Neural cell (in vitro differentiated cells): ENCODE data around the gene ROR1. TPM values are rescaled to one million over a fixed set of nuclear protein-coding genes. Genes with fewer than 3 reads are reported as not detected.

ENCODE experiments used
- H2AFZ ChIP-seq: fragments of 200-600, 300-800 bp; sonication (generic), shearing (Covaris generic); 2 replicates; pipeline ENCODE4 v1.6.0; 2014; ENCODE audit warnings: low read depth, mild to moderate bottlenecking, antibody characterized with exemption, low read length, moderate library complexity
- H3F3A ChIP-seq: fragments of 200-600 bp; shearing (Covaris generic); 2 replicates; pipeline ENCODE4 v1.6.1; 2016; ENCODE audit warnings: mild to moderate bottlenecking, moderate library complexity, mixed read lengths, antibody characterized with exemption, low read length; ENCODE audit not compliant: insufficient read depth, poor library complexity, severe bottlenecking
- H3K27ac ChIP-seq: fragments of 200-600, 300-800 bp; sonication (generic), shearing (Covaris generic); 2 replicates; pipeline ENCODE4 v1.5.1; 2014; ENCODE audit warnings: mild to moderate bottlenecking, low read length, moderate library complexity
- H3K27me3 ChIP-seq: fragments of 300-800, 200-600 bp; sonication (generic), shearing (Covaris generic); 2 replicates; pipeline ENCODE4 v1.6.0; 2014; ENCODE audit warnings: mild to moderate bottlenecking, low read depth, low read length, moderate library complexity; ENCODE audit not compliant: insufficient read depth
- H3K36me3 ChIP-seq: fragments of 300-800, 200-600 bp; sonication (generic), shearing (Covaris generic); 2 replicates; pipeline ENCODE4 v1.5.1; 2014; ENCODE audit warnings: mild to moderate bottlenecking, antibody characterized with exemption, low read length, moderate library complexity; ENCODE audit not compliant: insufficient read depth
- H3K4me2 ChIP-seq: fragments of 300-800, 200-600 bp; sonication (generic), shearing (Covaris generic); 2 replicates; pipeline ENCODE4 v1.6.0; 2014; ENCODE audit warnings: mild to moderate bottlenecking, low read length
- H3K4me3 ChIP-seq: fragments of 300-800, 200-600 bp; sonication (generic), shearing (Covaris generic); 2 replicates; pipeline ENCODE4 v1.5.1; 2014; ENCODE audit warnings: mild to moderate bottlenecking, low read length, moderate library complexity
- H3K79me2 ChIP-seq: fragments of 200-600 bp; shearing (Covaris generic); replicated peaks from 2 replicates; pipeline ENCODE4 v1.6.0; 2014; ENCODE audit warnings: mild to moderate bottlenecking, low read length, moderate library complexity; ENCODE audit not compliant: insufficient read depth
- H3K9ac ChIP-seq: fragments of 300-800, 200-600 bp; sonication (generic), shearing (Covaris generic); 2 replicates; pipeline ENCODE4 v1.6.1; 2016; ENCODE audit warnings: mild to moderate bottlenecking, low read length, mixed read lengths
- H3K9me2 ChIP-seq: fragments of 200-600 bp; shearing (Covaris generic); 2 replicates; pipeline ENCODE4 v1.6.1; 2016; ENCODE audit warnings: mild to moderate bottlenecking, low read length, mixed read lengths; ENCODE audit not compliant: insufficient read depth
- H3K9me3 ChIP-seq: fragments of 200-600, 300-800 bp; sonication (generic), shearing (Covaris generic); 2 replicates; pipeline ENCODE4 v1.6.1; 2016; ENCODE audit warnings: mild to moderate bottlenecking, mixed run types, low read length, moderate library complexity, mixed read lengths
- H4K20me1 ChIP-seq: fragments of 200-600 bp; shearing (Covaris generic); 2 replicates; pipeline ENCODE4 v1.6.1; 2016; ENCODE audit warnings: mild to moderate bottlenecking, mixed run types; ENCODE audit not compliant: insufficient read depth
- EP300 ChIP-seq: fragments of 450-650 bp; conservative IDR thresholded peaks from 2 replicates; pipeline ENCODE4 v1.6.1; 2014; ENCODE audit warnings: antibody characterized with exemption, mild to moderate bottlenecking, moderate library complexity; ENCODE audit not compliant: poor library complexity, severe bottlenecking
- EZH2 ChIP-seq: fragments of 200-600, 300-800 bp; shearing (Covaris generic), sonication (generic); IDR thresholded peaks from 2 replicates; pipeline ENCODE4 v1.6.1; 2014; ENCODE audit warnings: antibody characterized with exemption, low read length, borderline replicate concordance, mild to moderate bottlenecking; ENCODE audit not compliant: insufficient read depth, poor library complexity, severe bottlenecking
- MXI1 ChIP-seq: fragments of 450-650 bp; conservative IDR thresholded peaks from 2 replicates; pipeline ENCODE4 v1.6.1; 2014; ENCODE audit warnings: antibody characterized with exemption, mild to moderate bottlenecking; ENCODE audit not compliant: poor library complexity, severe bottlenecking
- POLR2AphosphoS5 ChIP-seq: IDR thresholded peaks from 2 replicates; pipeline ENCODE4 v1.6.1; 2012
- RAD21 ChIP-seq: fragments of 450-650 bp; conservative IDR thresholded peaks from 2 replicates; pipeline ENCODE4 v1.6.1; 2014; ENCODE audit warnings: antibody characterized with exemption, mild to moderate bottlenecking, moderate library complexity
- SMC3 ChIP-seq: fragments of 450-650 bp; conservative IDR thresholded peaks from 2 replicates; pipeline ENCODE4 v1.6.1; 2014; ENCODE audit warnings: antibody characterized with exemption, mild to moderate bottlenecking, moderate library complexity; ENCODE audit not compliant: poor library complexity
- TAF1 ChIP-seq: IDR thresholded peaks from 2 replicates; pipeline ENCODE4 v1.6.1; 2012; ENCODE audit warnings: low read depth
- polyA plus RNA-seq: library from polyadenylated mRNA; depleted of rRNA; stranded (reverse); fragments of >200 nt; gene quantifications from 2 replicates; pipeline ENCODE4 v1.2.3, GENCODE V29; 2014
- TF ChIP-seq, protein P1 (sequence below): IDR thresholded peaks from 2 replicates; pipeline ENCODE4 v1.6.1; 2012; ENCODE audit warnings: borderline replicate concordance
- TF ChIP-seq, protein P2 (sequence below): fragments of 450-650 bp; IDR thresholded peaks from 2 replicates; pipeline ENCODE4 v1.5.1; 2014; ENCODE audit warnings: antibody characterized with exemption, mild to moderate bottlenecking, moderate library complexity; ENCODE audit not compliant: poor library complexity, severe bottlenecking

ROR1 gene
- polyA plus RNA-seq, 1 donor from 2014 or later: 0.27 TPM

- Histone ChIP-seq H3K79me2 (no peaks in the 10 kb centered on the region), H3K9me3 (no peaks in the 10 kb centered on the region), H3K9ac (no peak overlapping the region), H3K27ac (no peak overlapping the region), H3K9me2 (no peaks in the 10 kb centered on the region), H3K4me2 (no peak overlapping the region), H3F3A (no peaks in the 10 kb centered on the region), H2AFZ (no peak overlapping the region), H4K20me1 (no peaks in the 10 kb centered on the region), H3K36me3 (no peaks in the 10 kb centered on the region), H3K4me3 (no peak overlapping the region), H3K27me3 (no peaks in the 10 kb centered on the region)
- TF ChIP-seq TAF1: no peak
- TF ChIP-seq, protein P1, sequence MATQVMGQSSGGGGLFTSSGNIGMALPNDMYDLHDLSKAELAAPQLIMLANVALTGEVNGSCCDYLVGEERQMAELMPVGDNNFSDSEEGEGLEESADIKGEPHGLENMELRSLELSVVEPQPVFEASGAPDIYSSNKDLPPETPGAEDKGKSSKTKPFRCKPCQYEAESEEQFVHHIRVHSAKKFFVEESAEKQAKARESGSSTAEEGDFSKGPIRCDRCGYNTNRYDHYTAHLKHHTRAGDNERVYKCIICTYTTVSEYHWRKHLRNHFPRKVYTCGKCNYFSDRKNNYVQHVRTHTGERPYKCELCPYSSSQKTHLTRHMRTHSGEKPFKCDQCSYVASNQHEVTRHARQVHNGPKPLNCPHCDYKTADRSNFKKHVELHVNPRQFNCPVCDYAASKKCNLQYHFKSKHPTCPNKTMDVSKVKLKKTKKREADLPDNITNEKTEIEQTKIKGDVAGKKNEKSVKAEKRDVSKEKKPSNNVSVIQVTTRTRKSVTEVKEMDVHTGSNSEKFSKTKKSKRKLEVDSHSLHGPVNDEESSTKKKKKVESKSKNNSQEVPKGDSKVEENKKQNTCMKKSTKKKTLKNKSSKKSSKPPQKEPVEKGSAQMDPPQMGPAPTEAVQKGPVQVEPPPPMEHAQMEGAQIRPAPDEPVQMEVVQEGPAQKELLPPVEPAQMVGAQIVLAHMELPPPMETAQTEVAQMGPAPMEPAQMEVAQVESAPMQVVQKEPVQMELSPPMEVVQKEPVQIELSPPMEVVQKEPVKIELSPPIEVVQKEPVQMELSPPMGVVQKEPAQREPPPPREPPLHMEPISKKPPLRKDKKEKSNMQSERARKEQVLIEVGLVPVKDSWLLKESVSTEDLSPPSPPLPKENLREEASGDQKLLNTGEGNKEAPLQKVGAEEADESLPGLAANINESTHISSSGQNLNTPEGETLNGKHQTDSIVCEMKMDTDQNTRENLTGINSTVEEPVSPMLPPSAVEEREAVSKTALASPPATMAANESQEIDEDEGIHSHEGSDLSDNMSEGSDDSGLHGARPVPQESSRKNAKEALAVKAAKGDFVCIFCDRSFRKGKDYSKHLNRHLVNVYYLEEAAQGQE: no peak
- no peak for TF ChIP-seq MXI1
- no peak for TF ChIP-seq RAD21
- TF ChIP-seq SMC3: no peak
- TF ChIP-seq EP300: no peak
- TF ChIP-seq POLR2AphosphoS5: no peak
- TF ChIP-seq, protein P2, sequence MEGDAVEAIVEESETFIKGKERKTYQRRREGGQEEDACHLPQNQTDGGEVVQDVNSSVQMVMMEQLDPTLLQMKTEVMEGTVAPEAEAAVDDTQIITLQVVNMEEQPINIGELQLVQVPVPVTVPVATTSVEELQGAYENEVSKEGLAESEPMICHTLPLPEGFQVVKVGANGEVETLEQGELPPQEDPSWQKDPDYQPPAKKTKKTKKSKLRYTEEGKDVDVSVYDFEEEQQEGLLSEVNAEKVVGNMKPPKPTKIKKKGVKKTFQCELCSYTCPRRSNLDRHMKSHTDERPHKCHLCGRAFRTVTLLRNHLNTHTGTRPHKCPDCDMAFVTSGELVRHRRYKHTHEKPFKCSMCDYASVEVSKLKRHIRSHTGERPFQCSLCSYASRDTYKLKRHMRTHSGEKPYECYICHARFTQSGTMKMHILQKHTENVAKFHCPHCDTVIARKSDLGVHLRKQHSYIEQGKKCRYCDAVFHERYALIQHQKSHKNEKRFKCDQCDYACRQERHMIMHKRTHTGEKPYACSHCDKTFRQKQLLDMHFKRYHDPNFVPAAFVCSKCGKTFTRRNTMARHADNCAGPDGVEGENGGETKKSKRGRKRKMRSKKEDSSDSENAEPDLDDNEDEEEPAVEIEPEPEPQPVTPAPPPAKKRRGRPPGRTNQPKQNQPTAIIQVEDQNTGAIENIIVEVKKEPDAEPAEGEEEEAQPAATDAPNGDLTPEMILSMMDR: no peak
- no peak for TF ChIP-seq EZH2
Observed at GRCh38 chr1:64197076-64197475, 423.3 kb downstream of the ROR1 start.

DNA sequence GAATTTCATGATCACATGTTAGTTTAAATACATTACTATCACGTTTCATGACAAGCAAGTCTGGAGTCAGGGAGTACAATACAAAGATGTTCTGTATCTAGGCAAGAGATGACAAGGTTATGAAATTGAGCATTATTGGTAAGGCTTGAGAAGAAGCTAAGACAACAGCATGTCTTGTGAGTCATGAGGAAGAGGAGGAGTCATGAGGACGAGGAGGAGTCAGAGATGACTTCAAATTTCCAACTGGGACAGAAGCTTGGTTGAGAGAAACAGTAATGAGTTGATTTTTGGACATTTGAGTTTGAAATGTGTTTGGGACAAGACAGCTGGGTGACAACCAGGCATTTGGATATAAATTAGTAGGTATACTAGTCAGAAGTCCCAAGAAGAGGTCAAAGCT is 425.3 kb downstream of the ROR1 start:
- Histone ChIP-seq H3K4me3 (no peak overlapping the region), H3K79me2 (no peaks in the 10 kb centered on the region), H4K20me1 (no peaks in the 10 kb centered on the region), H3K27ac (no peak overlapping the region), H3K4me2 (no peak overlapping the region), H3K9ac (no peak overlapping the region), H3K9me3 (no peaks in the 10 kb centered on the region), H3F3A (no peaks in the 10 kb centered on the region), H3K27me3 (no peaks in the 10 kb centered on the region), H3K9me2 (no peaks in the 10 kb centered on the region), H2AFZ (no peak overlapping the region), H3K36me3 (no peaks in the 10 kb centered on the region)
- TF ChIP-seq TAF1 (no peak), RAD21 (no peak), EP300 (no peak), POLR2AphosphoS5 (no peak), SMC3 (no peak), EZH2 (no peak), MXI1 (no peak)
- TF ChIP-seq, protein P1: no peak
- TF ChIP-seq, protein P2: no peak
